IgD-negative memory B cell (primary cell): ENCODE results near the gene CENPB. TPM values are rescaled to one million over a fixed set of nuclear protein-coding genes. Genes with fewer than 3 reads are reported as not detected.
A peak's percentile ranks its signal among the peaks of the same experiment; 100 is the strongest.

ENCODE experiments used
- H3K27ac Mint-ChIP-seq, 3 donors: one replicate each; pipeline ENCODE4 v1.8.0; 2020 to 2022; ENCODE audit warnings: mild to moderate bottlenecking in 3 of 3, mixed read lengths in 3 of 3, moderate library complexity in 1 of 3
- H3K27me3 Mint-ChIP-seq: one replicate; pipeline ENCODE4 v1.8.0; 2021; ENCODE audit warnings: mixed read lengths
- H3K36me3 Mint-ChIP-seq: one replicate; pipeline ENCODE4 v1.8.0; 2020; ENCODE audit warnings: mild to moderate bottlenecking, mixed read lengths
- H3K4me1 Mint-ChIP-seq, 3 donors: one replicate each; pipeline ENCODE4 v1.8.0; 2020 to 2022; ENCODE audit warnings: mixed read lengths in 3 of 3, mild to moderate bottlenecking in 1 of 3
- H3K4me3 Mint-ChIP-seq, 4 donors: one replicate each; pipeline ENCODE4 v1.8.0; 2020 to 2022; ENCODE audit warnings: mild to moderate bottlenecking in 4 of 4, mixed read lengths in 4 of 4, moderate library complexity in 3 of 4
- H3K9me3 Mint-ChIP-seq, 3 donors: one replicate each; pipeline ENCODE4 v1.8.0; 2020 to 2021; ENCODE audit warnings: mixed read lengths in 3 of 3, mild to moderate bottlenecking in 1 of 3
- polyA plus RNA-seq: library from polyadenylated mRNA; unstranded; fragments of 300-500 nt; fragmentation: Illumina TruSeq; gene quantifications from one replicate; pipeline ENCODE4 v1.2.3, GENCODE V29; 2021

Gene CENPB
- polyA plus RNA-seq, 1 donor from 2014 or later: 1.1 TPM

DNA sequence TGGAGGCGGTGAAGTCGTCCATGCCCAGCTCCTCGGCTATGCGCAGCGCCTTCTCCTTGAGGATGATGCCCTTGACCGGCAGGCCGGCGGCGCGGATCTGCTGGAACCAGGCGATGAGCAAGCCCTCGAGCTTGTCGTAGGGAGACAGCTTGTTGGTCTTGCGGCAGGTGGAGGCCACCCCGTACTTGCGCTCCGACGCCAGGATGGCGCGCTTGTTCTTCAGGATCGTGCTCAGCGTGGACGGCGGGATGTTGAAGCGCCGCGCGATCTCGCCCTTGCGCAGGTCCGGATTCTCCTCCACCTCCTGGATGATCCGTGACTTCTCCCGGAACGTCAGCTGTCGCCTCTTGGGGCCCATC is 435 bp downstream of the CENPB start:
- peaks cover 20 to 24% (median 20%) of the 10 kb centered on the region in 3 donors for H3K4me1 Mint-ChIP-seq

GRCh38 chr20:3785240-3786125 is 1.1 kb downstream of the CENPB start:
- Mint-ChIP-seq H3K4me1 (peaks cover 24 to 29% (median 25%) of the 10 kb centered on the region in 3 donors), H3K4me3 (peak overlapping the region in 3 of 4 donors; percentile 8 to 65 (median 50)), H3K27me3 (no peaks in the 10 kb centered on the region), H3K9me3 (no peaks in the 10 kb centered on the region), H3K36me3 (peaks cover 1% of the 10 kb centered on the region), H3K27ac (peak overlapping the region in 1 of 3 donors; percentile 70)

More for the DNA sequence above, 435 bp downstream of the CENPB start:
- H3K27me3 Mint-ChIP-seq: no peaks in the 10 kb centered on the region
- peak overlapping the region in 2 of 3 donors; percentile 70 to 76 for H3K27ac Mint-ChIP-seq
- peak overlapping the region; percentile 50 to 94 (median 87) for H3K4me3 Mint-ChIP-seq
- peaks cover 1% of the 10 kb centered on the region for H3K36me3 Mint-ChIP-seq
- H3K9me3 Mint-ChIP-seq: no peaks in the 10 kb centered on the region

DNA sequence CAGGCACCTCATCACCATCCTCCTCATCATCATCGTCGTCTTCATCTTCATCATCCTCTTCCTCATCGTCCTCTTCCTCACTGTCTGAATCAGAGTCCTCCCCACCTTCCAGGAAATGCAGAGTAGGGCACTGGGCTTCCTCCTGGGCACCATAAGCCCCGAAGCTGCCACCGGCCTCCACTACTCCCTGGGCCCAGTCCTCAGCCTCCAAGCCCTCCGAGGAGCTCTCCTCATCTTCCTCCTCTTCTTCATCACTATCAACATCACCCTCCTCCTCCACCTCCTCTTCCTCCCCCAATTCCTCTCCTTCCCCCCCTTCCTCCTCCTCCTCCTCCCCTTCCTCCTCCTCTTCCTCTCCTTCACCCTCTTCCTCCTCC is 1.7 kb downstream of the CENPB start:
- no peaks in the 10 kb centered on the region for H3K9me3 Mint-ChIP-seq
- peaks cover 26 to 30% (median 27%) of the 10 kb centered on the region in 3 donors for H3K4me1 Mint-ChIP-seq
- peak overlapping the region in 1 of 3 donors; percentile 33 for H3K27ac Mint-ChIP-seq
- no peaks in the 10 kb centered on the region for H3K27me3 Mint-ChIP-seq
- peaks cover 1% of the 10 kb centered on the region for H3K36me3 Mint-ChIP-seq
- peak overlapping the region in 2 of 4 donors; percentile 61 to 65 for H3K4me3 Mint-ChIP-seq

DNA sequence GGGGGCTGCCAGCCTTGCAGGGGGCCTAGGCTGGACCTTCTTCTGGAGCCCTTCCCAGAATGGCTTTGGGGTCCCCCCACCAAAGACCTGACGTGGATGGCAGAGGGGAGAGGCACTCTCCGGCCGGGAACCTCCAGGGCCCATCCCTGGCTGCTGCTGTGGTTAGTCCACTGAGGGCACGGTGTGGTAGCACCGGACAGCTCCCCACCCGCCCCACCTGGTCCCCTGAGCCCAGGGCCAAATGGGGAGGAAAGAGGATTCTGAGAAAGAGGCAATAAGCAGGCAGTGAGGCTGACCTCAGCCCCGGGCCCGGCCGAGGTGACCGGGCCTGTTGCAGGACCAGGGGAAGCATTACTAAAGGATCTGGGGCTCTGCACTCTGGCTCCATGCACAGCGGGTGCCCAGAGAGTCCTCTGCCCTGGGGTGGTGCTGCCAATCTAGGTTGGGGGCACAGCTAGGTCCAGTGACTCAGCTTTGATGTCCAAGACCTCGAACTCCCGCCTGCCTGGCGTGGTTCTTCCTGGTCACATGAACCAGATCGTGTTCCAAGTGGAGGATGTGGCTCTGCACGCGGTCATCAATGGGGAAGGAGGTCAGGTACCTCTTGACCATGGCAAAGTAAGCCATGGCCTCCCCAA is 2.2 kb downstream of the CENPB start:
- Mint-ChIP-seq H3K27me3 (peaks cover 2% of the 10 kb centered on the region), H3K36me3 (peaks cover 1% of the 10 kb centered on the region), H3K4me3 (peak overlapping the region in 3 of 4 donors; percentile 3 to 65 (median 61)), H3K4me1 (peaks cover 26 to 34% (median 27%) of the 10 kb centered on the region in 3 donors), H3K9me3 (no peaks in the 10 kb centered on the region), H3K27ac (peak overlapping the region in 1 of 3 donors; percentile 57)

GRCh38 chr20:3783511-3784195 is 2.9 kb downstream of the CENPB start:
- Mint-ChIP-seq H3K9me3 (no peaks in the 10 kb centered on the region), H3K4me3 (peak overlapping the region in 3 of 4 donors; percentile 18 to 60 (median 33)), H3K36me3 (peaks cover 1% of the 10 kb centered on the region), H3K4me1 (peaks cover 21 to 34% (median 24%) of the 10 kb centered on the region in 3 donors), H3K27ac (peak overlapping the region; percentile 39 to 57 (median 53)), H3K27me3 (peaks cover 4% of the 10 kb centered on the region)

- peak overlapping the region in 2 of 3 donors; percentile 39 to 57 for H3K27ac Mint-ChIP-seq
- H3K4me3 Mint-ChIP-seq: peak overlapping the region in 2 of 4 donors; percentile 33 to 60
- H3K4me1 Mint-ChIP-seq: peaks cover 15 to 32% (median 24%) of the 10 kb centered on the region in 3 donors
- peaks cover 4% of the 10 kb centered on the region for H3K27me3 Mint-ChIP-seq
- H3K9me3 Mint-ChIP-seq: no peaks in the 10 kb centered on the region
- peaks cover 1% of the 10 kb centered on the region for H3K36me3 Mint-ChIP-seq
Observed at GRCh38 chr20:3783068-3783489, 3.5 kb downstream of the CENPB start.

GRCh38 chr20:3782597-3782996 is 3.9 kb downstream of the CENPB start:
- H3K9me3 Mint-ChIP-seq: no peaks in the 10 kb centered on the region
- peak overlapping the region in 1 of 3 donors; percentile 57 for H3K27ac Mint-ChIP-seq
- H3K4me1 Mint-ChIP-seq: peaks cover 15 to 32% (median 23%) of the 10 kb centered on the region in 3 donors
- peaks cover 4% of the 10 kb centered on the region for H3K27me3 Mint-ChIP-seq
- peaks cover 1% of the 10 kb centered on the region for H3K36me3 Mint-ChIP-seq
- H3K4me3 Mint-ChIP-seq: peak overlapping the region in 1 of 4 donors; percentile 33

DNA sequence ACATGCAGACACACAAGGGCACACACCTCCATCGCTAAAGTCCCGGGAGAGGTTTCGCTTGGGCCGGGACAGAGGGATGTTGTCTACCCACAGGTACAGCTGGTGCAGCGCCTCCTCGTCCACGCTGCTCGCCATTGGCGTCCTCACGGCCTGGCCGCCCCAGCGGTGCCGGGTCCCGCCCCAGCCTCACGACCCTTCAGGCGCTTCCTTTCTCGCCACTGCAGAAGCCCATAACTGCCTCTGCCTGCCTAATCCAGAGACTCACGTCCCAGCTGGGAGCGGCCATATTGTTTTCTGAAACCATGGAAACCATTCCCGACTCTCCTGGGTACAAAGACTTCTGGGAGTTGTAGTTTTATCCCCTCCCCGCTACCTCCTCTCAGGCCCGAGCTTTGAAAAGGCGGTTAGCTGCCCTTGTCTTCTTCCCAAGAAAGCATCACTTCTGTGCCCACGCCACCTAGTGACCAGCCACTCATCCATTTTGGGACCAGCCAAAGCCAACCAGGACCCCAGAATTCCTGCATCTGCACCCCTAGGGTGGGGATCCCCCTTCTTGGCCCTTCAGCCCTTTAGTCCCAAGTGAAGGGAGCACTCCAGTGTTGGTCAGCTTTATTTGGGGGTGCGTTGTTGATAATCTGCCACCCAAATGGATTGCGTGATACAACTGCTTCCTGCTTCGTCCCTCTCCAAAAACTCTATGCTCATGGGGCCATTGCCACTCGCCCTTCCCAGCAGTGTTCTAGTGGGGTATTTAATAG is 5.2 kb downstream of the CENPB start, which contains the start of gene SPEF1:
Gene SPEF1, minus strand, starts transcription at position 296 of the 758 bp plus-strand sequence. Its CDS starts 161 bp downstream, at position 135.
- peaks cover 10% of the 10 kb centered on the region for H3K27me3 Mint-ChIP-seq
- H3K27ac Mint-ChIP-seq: peak within 1 kb of the TSS in 2 of 3 donors; percentile 61 to 91

DNA sequence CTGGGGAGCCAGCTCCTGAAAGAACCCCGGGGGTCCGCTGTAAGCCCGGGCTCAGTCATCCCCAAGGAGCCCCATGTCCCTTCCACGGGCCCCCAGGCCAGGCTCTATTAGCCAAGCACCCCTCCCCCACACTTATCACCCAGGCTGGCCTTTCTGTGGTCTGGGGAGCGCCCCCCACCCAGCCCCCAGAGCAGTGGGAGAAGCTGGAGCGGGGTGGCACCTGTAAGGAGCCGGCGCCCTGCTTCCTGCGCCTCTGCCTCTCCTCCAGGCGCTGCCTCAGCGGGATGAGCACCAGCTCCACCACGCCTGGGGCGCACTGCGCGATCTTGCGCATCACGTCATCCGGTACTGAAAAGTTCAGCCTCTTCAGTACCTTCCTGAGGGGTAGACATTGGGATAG is 7.6 kb downstream of the CENPB start:
- Mint-ChIP-seq H3K4me3 (peak overlapping the region in 3 of 4 donors; percentile 36 to 83 (median 69)), H3K27me3 (peaks cover 10% of the 10 kb centered on the region), H3K27ac (peak overlapping the region in 2 of 3 donors; percentile 34 to 43), H3K4me1 (peaks cover 9 to 30% (median 16%) of the 10 kb centered on the region in 3 donors), H3K36me3 (peaks cover 1% of the 10 kb centered on the region), H3K9me3 (no peaks in the 10 kb centered on the region)

More for the DNA sequence above, 5.2 kb downstream of the CENPB start, which contains the start of gene SPEF1:
- H3K4me1 Mint-ChIP-seq: peaks cover 9 to 36% (median 20%) of the 10 kb centered on the region in 3 donors
- H3K36me3 Mint-ChIP-seq: peaks cover 1% of the 10 kb centered on the region
- no peaks in the 10 kb centered on the region for H3K9me3 Mint-ChIP-seq
- peak within 1 kb of the TSS; percentile 33 to 95 (median 84) for H3K4me3 Mint-ChIP-seq

DNA sequence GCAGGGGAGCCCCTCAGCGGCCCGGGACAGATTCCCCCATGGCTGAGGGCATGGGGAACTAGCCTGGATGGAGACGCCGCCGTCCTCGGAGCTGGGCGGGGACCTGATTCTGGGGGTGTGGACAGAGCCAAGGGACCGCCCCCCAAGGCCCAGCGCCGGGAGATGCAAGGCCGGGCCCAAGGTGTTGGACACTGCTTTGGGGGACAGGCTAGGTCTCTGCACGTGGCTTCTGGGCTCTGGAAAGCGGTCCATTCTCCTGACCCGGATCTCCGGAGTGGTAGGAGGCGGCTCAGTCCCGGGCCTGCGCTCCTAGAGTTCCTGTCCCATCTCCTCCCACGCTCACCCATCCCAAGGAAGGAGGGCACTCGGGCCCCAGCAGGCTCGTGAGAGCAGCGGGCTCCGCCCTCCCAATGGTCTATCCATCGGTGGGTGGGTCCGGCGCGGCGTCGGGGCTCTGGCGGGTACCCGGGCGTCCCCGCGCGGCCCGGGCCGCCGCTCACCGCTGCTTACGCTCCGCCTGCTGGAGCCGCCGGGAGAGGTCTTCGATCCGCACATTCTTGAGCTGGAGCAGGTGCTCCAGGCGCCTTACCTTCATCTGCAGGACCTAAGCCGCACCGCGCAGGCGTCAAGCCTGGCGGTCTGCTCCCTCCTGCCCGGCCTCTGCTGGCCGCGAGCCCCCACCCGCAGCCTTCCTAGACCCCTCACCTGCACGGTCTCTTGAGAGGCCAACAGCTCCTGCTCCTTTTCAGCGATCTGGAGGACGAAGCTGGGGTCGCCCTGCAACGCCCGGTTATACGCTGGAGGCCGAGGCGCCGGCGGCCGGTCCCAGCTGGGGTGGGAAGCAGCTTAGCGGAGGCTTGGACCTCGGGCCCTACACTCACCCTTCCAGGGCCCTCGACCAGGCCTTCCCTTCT is 8.6 kb downstream of the CENPB start:
- no peaks in the 10 kb centered on the region for H3K9me3 Mint-ChIP-seq
- H3K27me3 Mint-ChIP-seq: peaks cover 10% of the 10 kb centered on the region
- peak overlapping the region; percentile 36 to 92 (median 86) for H3K4me3 Mint-ChIP-seq
- H3K36me3 Mint-ChIP-seq: peaks cover 1% of the 10 kb centered on the region
- peaks cover 9 to 27% (median 16%) of the 10 kb centered on the region in 3 donors for H3K4me1 Mint-ChIP-seq
- peak overlapping the region in 1 of 3 donors; percentile 71 for H3K27ac Mint-ChIP-seq

- Mint-ChIP-seq H3K4me1 (peaks cover 9 to 27% (median 16%) of the 10 kb centered on the region in 3 donors), H3K36me3 (peaks cover 1% of the 10 kb centered on the region), H3K9me3 (no peaks in the 10 kb centered on the region), H3K27me3 (peaks cover 12% of the 10 kb centered on the region), H3K27ac (peak overlapping the region in 1 of 3 donors; percentile 71), H3K4me3 (peak overlapping the region; percentile 36 to 92 (median 86))
Observed at GRCh38 chr20:3777381-3777715, 9.2 kb downstream of the CENPB start.

GRCh38 chr20:3775457-3776108 is 11.0 kb downstream of the CENPB start:
- Mint-ChIP-seq H3K9me3 (no peaks in the 10 kb centered on the region), H3K27ac (no peak overlapping the region), H3K27me3 (peaks cover 12% of the 10 kb centered on the region), H3K4me3 (peak overlapping the region in 2 of 4 donors; percentile 47 to 54), H3K4me1 (peaks cover 2 to 17% (median 6%) of the 10 kb centered on the region in 3 donors), H3K36me3 (no peaks in the 10 kb centered on the region)
